Measurements from ENCODE around the gene LSM3.

The LSM3 gene

GRCh38 chr3:14143271-14144225 is 35.1 kb upstream of the LSM3 start:
- DNase-seq (ENCODE audit: low read depth in 2 of 2) = no peak

GRCh38 chr3:14144423-14145075 is 34.1 kb upstream of the LSM3 start:
- peak; percentile 42 to 55 for DNase-seq (ENCODE audit: low read depth in 2 of 2)

- DNase-seq (ENCODE audit: low read depth in 2 of 2) = no peak
Measured at GRCh38 chr3:14145236-14145635, 33.4 kb upstream of the LSM3 start.

GRCh38 chr3:14145670-14146380 is 32.8 kb upstream of the LSM3 start:
- DNase-seq (ENCODE audit: low read depth in 2 of 2) = no peak

GRCh38 chr3:14146381-14147065 is 32.1 kb upstream of the LSM3 start:
- no peak for DNase-seq (ENCODE audit: low read depth in 2 of 2)

DNA sequence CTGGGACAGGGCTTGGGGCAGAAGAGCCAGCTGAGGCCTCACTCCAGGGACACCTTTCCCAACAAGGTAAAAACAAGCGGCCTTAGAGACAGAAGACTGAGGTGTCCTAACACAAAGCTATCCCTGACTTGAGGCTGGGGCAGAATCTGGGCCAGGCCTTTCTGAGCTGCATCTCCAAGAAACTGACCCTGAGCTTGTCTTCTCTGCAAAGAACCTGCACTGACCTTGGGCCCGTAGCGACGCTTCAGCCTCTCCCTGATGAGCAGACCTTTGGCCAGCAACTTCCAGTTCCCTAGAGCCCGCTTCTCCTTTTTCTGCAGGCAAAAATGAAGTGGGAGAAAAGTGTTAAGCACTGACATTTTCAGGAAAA is 31.6 kb upstream of the LSM3 start:
- DNase-seq (ENCODE audit: low read depth in 2 of 2) = no peak

- DNase-seq (ENCODE audit: low read depth in 2 of 2) = no peak
Measured at GRCh38 chr3:14147617-14148016, 31.0 kb upstream of the LSM3 start.

DNA sequence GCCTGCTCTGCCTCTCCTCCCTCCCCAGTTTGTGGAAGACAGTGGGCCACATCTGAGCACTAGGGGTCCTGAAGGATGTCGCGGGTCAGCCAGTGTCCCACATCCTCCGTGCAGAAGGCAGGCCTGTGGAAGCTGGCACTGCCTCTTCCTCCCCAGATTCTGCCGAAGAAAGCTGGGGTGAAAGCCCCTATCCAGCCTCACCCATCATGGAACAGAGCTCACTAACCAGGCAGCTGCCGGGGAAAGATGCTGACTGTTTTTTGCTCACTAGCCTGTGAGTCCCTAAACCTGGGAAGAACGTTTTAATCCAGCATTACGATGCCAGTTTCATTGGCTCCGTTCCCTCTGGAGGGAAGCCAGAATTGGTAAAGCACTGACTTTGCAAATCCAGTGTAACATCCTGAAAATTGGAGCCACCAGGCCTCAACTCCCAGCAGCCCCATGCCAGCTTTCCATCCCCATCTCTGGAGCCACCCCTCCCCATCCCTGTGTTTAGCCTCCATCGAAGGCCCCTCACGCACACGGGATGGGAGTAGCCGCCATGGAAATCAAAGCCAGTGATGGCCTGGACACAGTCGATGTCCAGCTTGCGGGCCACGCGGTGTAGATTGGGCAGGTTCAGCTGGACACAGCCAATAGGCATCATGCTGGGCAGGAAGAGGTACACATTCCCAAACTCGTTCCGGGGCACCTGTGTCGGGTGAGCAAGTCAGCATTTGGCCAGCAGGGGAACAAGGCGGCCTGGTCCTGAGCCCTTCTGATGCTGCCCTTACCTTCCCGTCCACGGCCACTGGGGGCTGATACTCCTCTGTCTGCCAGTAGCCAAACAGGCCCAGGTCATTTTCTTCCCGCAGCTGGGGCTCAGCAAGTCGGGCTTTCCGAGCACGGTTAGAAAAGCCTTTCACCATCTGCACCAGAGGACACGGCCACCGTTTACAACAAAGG is 30.3 kb upstream of the LSM3 start:
- DNase-seq (ENCODE audit: low read depth in 2 of 2) = no peak

DNA sequence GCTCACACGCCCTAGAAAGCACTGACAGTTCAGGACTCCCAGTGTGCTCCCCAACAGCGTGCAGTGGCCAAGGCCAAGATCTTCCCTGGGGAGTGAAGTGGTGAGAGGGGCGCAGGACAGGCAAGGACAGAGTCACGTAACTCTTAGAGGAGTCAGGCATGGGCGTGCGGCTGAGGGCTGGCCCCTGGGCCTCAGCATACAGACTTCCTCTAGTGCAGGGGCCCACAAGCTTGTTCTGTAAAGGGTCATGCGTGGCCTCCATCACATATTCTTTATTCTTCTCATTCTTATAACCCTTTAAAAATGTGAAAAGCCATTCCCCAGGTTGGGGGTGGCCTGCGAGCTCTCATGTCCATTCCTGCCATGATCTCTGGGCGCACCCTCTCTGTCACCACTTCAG is 28.5 kb upstream of the LSM3 start:
- DNase-seq (ENCODE audit: low read depth in 2 of 2) = no peak

GRCh38 chr3:14150491-14151230 is 28.0 kb upstream of the LSM3 start:
- no peak for DNase-seq (ENCODE audit: low read depth in 2 of 2)

DNA sequence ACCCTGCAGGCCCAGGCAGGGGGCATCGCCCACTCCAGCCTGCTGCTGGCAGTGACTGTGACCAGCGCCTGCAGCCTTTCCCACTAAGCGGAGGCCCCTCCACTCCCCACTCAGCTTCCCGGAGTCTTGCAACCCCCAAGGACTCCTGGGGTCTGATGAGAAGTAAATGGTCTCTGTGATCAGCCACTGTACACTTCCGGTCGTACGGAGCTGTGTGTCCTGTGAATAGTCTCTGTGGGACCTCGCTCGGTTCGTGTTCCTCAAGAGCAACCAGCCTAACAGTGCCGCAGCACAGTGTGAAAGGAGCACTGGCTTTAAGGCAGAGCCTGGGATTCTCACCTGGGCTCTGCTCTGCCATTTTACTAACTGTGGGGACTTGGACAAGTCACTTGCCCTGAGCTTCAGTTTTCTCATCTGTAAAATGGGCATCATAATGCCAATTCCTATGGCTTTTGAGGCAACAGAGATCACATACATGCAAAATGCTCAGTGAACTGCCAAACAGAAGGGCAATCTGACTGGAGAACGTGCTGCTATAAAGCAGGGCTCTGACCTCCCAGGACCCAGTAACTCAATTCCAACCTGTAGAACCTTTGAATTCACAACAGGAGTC is 27.0 kb upstream of the LSM3 start:
- DNase-seq (ENCODE audit: low read depth in 2 of 2) = no peak

- DNase-seq (ENCODE audit: low read depth in 2 of 2) = no peak
Measured at GRCh38 chr3:14152233-14152962, 26.2 kb upstream of the LSM3 start.

- no peak for DNase-seq (ENCODE audit: low read depth in 2 of 2)
Measured at GRCh38 chr3:14152963-14153355, 25.7 kb upstream of the LSM3 start.

DNA sequence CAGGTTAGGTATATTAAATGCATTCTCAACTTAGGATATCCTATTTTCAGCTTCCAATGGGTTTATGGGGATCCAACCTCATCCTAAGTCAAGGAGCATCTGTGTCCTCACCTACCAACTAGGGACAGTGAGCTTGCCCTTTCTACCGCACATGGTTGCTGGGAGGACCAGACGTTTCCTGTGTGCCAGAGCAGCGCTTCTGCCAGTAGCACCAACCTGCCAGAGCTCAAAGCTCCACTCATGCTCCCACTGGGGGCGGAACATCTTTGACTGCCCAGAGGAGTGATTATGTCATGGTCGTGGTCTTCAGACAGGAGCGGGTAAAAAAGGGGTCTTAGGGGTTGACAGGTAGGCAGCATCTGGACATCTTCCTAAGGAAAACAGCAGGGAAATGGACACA is 25.0 kb upstream of the LSM3 start:
- DNase-seq (ENCODE audit: low read depth in 2 of 2) = no peak

DNA sequence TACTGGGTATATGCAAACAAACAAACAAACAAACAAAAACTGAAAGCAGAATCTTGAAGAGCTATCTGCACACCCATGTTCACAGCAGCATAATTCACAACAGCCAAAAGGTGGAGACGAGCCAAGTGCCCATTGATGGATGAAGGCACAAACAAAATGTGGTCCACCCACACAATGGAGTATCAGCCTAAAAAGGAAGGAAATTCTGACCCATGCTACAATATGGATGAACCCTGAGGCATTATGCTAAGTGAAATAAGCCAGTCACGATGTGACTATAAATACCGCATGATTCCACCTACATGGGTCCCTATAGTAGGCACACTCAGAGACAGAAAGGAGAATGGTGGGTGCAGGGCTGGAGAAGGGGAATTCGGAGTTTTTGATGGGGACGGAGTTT is 24.3 kb upstream of the LSM3 start:
- DNase-seq (ENCODE audit: low read depth in 2 of 2) = no peak

GRCh38 chr3:14154895-14155440 is 23.6 kb upstream of the LSM3 start:
- no peak for DNase-seq (ENCODE audit: low read depth in 2 of 2)

DNA sequence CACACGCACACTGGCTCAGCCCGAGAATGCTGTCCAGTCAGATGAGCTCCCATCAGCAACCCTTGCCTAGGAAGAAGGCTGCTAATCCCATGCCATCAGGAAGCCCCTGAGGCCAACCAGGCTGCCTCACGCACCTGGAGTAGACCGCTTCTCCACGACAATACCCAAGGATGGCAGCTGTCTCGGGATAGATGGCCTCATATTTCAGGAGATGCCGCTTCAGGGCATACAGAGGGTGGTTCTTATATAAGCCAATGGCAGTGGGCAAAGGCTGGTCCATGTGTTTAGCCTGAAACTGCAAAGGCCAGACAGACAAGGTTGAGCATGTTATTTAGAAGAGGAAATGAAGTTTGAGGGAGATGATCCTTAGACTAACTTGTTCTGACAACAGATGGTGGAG is 22.4 kb upstream of the LSM3 start:
- DNase-seq (ENCODE audit: low read depth in 2 of 2) = no peak

- no peak for DNase-seq (ENCODE audit: low read depth in 2 of 2)
Measured at GRCh38 chr3:14156843-14157561, 21.6 kb upstream of the LSM3 start.

All from stimulated activated CD8-positive, alpha-beta memory T cell treated with anti-CD3 and anti-CD28 coated beads, Interleukin-2, amount 100 ng/mL, for 1 hour (primary cell).